CD4-positive, alpha-beta T cell treated with Interleukin-6 at 100 ng/mL for 8 hours (primary cell): ENCODE data around the gene RYR2.

Experiments used
- DNase-seq: peaks from one replicate; pipeline ENCODE4 v3.0.0-alpha.2; 2020; ENCODE audit warnings: mixed read lengths, low spot score

The RYR2 gene

DNA sequence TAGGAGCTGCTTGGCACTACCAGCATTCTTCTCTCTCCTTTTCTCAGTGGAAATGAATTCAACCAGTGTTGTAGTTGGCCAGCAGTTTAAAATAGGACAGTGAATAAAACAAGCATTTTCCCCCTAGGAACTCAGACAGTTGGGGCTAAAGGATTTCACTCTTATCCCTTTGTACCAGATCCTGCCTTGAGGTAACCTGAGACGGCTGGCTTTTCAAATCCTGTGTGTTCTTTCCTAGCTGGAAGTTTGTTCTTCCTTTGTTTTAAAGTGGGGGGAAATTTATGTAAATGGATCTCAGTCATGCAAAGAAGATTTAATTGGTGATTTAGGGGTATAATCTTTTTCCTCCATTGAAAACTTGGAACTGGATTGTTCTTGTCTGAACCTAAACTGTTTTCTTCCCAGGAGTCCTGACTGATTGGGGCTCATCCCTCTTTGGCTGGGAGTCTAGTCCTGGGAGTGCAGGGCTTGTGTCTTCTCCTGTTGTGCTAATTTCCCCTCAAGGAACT, 825.5 kb downstream of the RYR2 start:
- DNase-seq = no peak

DNA sequence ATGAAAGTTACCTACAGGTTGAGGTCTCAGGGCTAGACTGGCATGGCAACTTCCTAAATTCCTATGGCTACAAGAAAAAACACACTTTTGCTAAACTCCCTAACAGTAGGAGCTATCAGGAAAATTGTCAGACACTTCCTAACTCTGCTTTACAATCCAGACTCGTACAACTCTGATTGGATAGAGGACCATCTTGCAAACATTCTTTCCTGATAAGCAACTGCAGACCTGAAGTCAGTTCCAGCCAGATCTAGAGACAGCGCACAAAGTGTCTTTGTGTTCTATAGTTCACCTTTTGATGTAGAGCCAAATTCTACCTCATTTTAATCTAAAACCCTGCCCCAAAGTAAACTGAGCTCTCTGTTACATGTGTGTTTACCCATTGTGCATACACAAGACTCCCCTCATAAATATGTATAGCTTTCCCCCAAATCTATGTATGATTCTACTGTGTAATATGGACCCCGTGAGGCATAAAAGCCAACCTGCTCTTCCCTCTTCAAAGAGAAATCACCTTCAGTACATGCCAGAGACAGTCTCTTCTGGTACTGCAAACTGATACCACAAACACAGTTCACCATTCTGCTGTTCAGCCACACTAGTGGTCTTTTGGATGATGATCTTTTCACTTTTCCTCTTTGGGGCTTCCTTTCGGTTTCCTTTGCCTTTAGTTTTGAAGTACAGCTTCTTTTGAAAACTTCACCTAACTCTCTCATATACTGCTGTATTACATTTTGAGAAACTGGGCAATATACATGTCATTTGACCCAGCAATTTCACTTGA, 827.0 kb downstream of the RYR2 start:
- no peak for DNase-seq

DNA sequence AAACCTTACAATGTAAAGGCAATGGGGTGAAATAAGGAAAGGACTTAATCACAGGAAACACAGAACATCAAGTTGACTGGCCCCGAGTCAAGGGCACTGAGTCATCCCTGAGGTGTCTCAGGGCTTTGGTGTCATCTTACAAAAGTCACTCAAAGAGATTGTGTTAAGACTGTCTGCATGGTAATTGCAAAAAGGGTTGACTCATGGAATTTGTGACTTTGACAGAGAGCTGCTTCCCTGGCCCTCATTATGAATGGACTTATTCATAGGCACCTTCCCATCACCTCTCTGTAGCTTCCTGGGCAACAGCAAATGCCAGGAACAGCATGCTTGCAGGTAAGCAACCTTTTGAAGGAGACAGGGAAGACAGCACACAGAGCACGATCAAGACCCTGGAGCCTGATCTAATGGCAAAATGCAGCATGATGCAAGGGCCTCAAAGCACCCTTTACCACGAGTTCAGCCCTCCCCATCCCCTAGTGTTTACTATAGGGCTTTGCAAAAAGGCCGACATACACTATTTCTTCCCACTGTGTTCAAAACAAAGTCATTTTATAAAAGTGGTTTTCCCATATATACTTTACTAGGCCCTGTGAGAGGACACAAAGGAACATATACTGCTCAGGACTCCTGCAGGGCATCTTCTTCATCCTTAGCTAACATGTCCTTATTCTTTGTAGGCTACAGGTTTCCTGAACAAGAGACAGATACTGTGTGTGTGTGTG, 831.7 kb downstream of the RYR2 start:
- no peak for DNase-seq

DNA sequence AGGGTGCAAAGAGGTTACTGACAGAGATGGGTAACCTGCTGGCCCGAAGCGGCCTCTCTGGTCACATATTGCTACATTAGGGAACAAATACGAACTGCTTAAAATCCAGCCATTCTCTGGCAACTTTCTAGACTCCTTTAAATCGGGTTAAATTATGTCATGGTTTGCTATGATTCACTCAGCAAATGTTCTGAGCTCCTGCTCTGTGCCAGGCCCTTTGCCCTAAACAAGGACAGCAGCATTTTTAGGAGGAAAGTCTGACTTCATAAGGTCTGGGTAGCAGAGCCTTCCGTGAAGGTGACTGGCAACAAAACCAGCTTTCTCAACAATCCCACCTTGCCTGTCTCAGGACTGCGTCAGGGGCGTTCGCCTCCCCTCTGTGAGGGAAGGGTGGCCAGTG, 833.3 kb downstream of the RYR2 start:
- no peak for DNase-seq

DNA sequence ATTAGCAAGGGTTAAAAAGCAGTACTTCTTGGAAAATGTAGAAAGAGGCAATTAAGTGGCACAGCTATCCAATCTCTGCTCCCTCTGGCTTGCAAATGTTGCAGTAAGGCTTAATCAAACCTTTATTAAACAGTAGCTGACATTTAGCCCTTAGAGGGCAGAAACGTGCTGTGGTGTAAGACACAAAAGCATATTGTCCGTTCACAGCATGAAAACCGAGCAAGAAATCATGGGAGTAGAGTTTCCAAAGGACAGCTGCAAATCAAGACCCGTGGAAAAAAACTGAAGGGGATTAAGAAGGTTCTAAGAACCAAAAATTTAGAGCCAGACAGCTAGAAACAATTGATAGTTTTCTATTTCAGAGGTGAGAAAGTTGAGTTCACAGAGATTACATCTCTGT, 835.6 kb downstream of the RYR2 start:
- no peak for DNase-seq

DNA sequence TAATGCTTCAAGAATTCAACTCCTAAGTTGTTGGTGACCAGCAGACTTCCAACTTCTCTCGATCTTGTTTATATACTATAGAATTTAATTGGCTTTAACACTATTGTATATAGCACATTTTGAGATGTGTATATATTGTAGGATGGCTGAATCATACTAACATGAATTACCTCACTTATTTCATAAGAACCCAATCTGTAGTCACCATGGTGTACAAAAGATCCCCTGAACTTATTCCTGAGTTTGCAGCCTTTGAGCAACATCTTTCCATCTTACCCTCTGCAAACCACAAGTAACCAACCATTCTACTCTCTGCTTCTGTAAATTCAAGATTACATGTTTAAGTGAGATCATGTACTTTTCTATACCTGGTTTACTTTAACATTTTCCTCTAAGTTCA, 836.4 kb downstream of the RYR2 start:
- no peak for DNase-seq

DNA sequence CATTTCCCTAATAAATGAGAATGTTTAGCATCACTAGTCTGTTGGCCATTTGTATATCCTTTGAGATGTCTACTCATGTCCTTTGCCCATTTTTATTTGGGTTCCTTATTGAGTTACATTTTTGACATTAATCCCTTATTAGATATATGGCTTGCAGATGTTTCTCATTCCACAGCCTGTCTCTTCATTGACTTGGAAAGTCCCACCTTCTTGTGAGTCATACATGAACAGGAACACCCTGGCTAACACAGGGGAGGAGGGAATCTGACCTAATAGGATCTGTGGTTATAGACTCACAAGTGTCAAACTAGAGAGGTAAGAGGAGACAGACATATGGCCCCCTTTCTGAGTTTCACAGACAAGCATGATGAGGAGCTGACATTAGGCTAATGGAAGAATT, 837.2 kb downstream of the RYR2 start:
- no peak for DNase-seq
